Breast epithelium (tissue), 3 donors: ENCODE measurements around the gene SLC16A9.

Source experiments
- CTCF ChIP-seq, 3 donors: fragments of 450-650 bp; IDR thresholded peaks; one replicate each; pipeline ENCODE4 v1.5.1; 2016 to 2017; ENCODE audit warnings: antibody characterized with exemption in 3 of 3, mild to moderate bottlenecking in 3 of 3, moderate library complexity in 3 of 3
- POLR2A ChIP-seq: fragments of 450-650 bp; IDR thresholded peaks from one replicate; pipeline ENCODE4 v1.6.1; 2016; ENCODE audit warnings: antibody characterized with exemption, mild to moderate bottlenecking, moderate library complexity
- POLR2AphosphoS5 ChIP-seq, 3 donors: sonication (generic); formaldehyde crosslinking; IDR thresholded peaks; one replicate each; pipeline ENCODE4 v1.6.1; 2017; ENCODE audit warnings: antibody characterized with exemption in 3 of 3

- TF ChIP-seq CTCF (IDR thresholded peaks at IDR 0.05): no peak
- TF ChIP-seq POLR2AphosphoS5 (IDR thresholded peaks at IDR 0.05): no peak
- TF ChIP-seq POLR2A: no peak
These were observed 86.2 kb downstream of the SLC16A9 start for GRCh38 chr10:59623133-59624121.
